ENCODE data around the gene DOCK6.

DNA sequence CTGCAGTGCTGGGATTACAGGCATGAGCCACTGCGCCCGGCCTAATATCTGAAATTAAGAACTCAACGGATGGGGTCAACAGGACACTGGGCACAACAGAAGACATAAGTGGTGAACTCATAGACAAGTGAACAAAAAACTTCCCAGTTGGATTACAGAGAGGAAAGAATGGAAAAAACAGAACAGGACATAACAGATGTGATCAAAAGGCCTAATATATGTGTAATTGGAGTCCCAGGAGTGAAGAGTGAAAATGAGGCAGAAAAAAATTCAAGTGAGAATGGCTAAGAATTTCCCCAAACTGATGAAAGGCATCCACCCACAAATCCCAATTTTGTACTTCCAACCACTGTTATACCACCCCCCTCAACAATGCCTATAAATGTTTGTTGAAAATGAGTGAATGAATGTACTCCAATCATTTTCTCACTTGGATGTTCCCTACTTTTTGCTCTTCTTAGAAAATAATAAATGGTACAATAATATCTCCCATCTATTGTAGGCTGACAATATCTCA is 41.2 kb downstream of the DOCK6 start:
- TF ChIP-seq CTCF (IDR thresholded peaks at IDR 0.05) = no peak
- no peak for TF ChIP-seq POLR2A (IDR thresholded peaks at IDR 0.05)
